H1 (cell line): ENCODE results near the gene WSCD1. TPM values are rescaled to one million over a fixed set of nuclear protein-coding genes. Genes with fewer than 3 reads are reported as not detected.

Source experiments
- ATF2 ChIP-seq: IDR thresholded peaks from 2 replicates; pipeline ENCODE4 v1.6.1; 2012; ENCODE audit warnings: low read length, inconsistent platforms
- ATF3 ChIP-seq: IDR thresholded peaks from 2 replicates; pipeline ENCODE4 v1.6.1; 2011; ENCODE audit warnings: low read depth, mild to moderate bottlenecking, low read length; ENCODE audit not compliant: insufficient read depth
- CEBPB ChIP-seq: IDR thresholded peaks from 2 replicates; pipeline ENCODE4 v1.6.1; 2012; ENCODE audit warnings: low read depth, low read length
- CHD1 ChIP-seq: IDR thresholded peaks from 2 replicates; pipeline ENCODE4 v1.6.1; 2012; ENCODE audit warnings: low read depth, low read length, improper control_type of control experiment
- CHD2 ChIP-seq: IDR thresholded peaks from 2 replicates; pipeline ENCODE4 v1.6.1; 2012; ENCODE audit warnings: low read length, improper control_type of control experiment
- E2F6 ChIP-seq: IDR thresholded peaks from 2 replicates; pipeline ENCODE4 v1.6.1; 2012; ENCODE audit warnings: inconsistent platforms
- EZH2 ChIP-seq: fragments of 200-600 bp; sonication (generic); IDR thresholded peaks from 2 replicates; pipeline ENCODE4 v1.7.1; 2012; ENCODE audit warnings: low read depth, mild to moderate bottlenecking, moderate library complexity, low read length, inconsistent platforms; ENCODE audit not compliant: severe bottlenecking
- SRF ChIP-seq: IDR thresholded peaks from 2 replicates; pipeline ENCODE4 v1.6.1; 2011; ENCODE audit warnings: mild to moderate bottlenecking, low read depth, low read length, moderate library complexity
- polyA plus RNA-seq, 7 experiments: library from polyadenylated mRNA; depleted of rRNA in 3 of 7; stranded (reverse) in 5 of 7; unstranded in 2 of 7; fragments of >200 nt in 5 of 7; fragments of 200-250 nt in 2 of 7; gene quantifications; 1 replicate in 5 of 7; 2 replicates in 1 of 7; 4 replicates in 1 of 7; pipeline versions ENCODE4 v1.2.1 to v1.2.3, GENCODE V29; 2011 to 2013; ENCODE audit warnings: missing spikeins in 2 of 7, mixed read lengths in 2 of 7
- total RNA-seq: library from RNA; stranded (reverse); fragmentation: NEBNext Ultra II Directional; extraction: Animal tissue kit (Norgen Biotek cat#: 25700); gene quantifications from 2 replicates; pipeline ENCODE4 v1.2.1, GENCODE V29; 2021

WSCD1 gene
- total and polyA plus RNA-seq, 2 of the 8 experiments (the other 6 are each of a cell fraction or from before 2014, with no cell fraction given) = 21.9 to 39.0 TPM

GRCh38 chr17:6075845-6076244, 5.7 kb downstream of the WSCD1 start (continued):
- no peak for TF ChIP-seq ATF2
- TF ChIP-seq CHD1 = no peak
- TF ChIP-seq CEBPB = no peak
- no peak for TF ChIP-seq EZH2
- TF ChIP-seq ATF3 = no peak
- TF ChIP-seq SRF = no peak
- no peak for TF ChIP-seq E2F6
- TF ChIP-seq CHD2 = no peak
